SK-N-MC (cell line): Measurements from ENCODE around the gene MAST3.

Experiments used
- EZH2 ChIP-seq: fragments of 200-600 bp; sonication (generic); IDR thresholded peaks from one replicate; pipeline ENCODE4 v1.6.1; 2017; ENCODE audit warnings: antibody characterized with exemption
- FOXP2 ChIP-seq: optimal IDR thresholded peaks from 2 replicates; pipeline ENCODE3; 2011; ENCODE audit warnings: mild to moderate bottlenecking, moderate library complexity; ENCODE audit not compliant: insufficient read depth; ENCODE audit errors: extremely low read length, control extremely low read depth
- POLR2AphosphoS5 ChIP-seq: IDR thresholded peaks from 2 replicates; pipeline ENCODE4 v1.6.1; 2012; ENCODE audit warnings: mild to moderate bottlenecking, low read depth, low read length, borderline replicate concordance

DNA sequence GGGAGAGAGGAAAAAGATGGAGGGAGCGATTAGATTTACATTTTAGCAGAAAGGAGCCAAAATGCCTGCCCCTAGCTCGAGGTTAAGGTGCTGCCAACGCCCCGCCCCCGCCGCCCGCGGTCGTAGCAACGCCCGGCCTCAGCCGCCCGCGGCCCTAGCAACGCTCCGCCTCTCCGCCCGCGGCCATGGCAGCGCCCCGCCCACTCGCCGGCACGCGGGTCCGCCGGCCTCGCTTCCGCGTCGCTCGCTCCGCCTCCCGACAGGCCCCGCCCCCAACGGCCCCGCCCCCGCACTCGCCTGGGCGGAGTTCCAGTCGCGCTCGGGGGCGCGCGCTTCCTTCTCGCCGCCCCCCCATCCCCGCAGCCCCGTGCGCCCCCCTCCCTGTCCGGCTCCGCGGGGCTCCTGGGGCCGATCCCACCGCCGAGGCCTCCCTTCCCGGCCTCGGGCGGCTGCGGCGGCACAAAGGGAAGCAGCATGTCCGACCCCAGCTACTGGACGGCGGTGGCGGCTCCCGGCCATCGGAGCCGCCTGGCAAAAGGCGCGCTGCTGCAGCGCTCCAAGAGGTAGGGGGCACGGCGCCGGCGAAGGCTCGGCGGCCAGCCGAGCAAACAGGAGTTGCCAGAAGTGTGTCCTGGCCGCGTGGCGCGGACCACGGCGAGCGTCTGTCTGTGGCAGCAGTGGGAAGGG, 20.3 kb downstream of the MAST3 start:
- TF ChIP-seq POLR2AphosphoS5 (no peak), EZH2 (no peak), FOXP2 (peak; percentile 11)
